Choroid plexus epithelial cell (primary cell): ENCODE data around the gene SNX19.
A peak's percentile ranks its signal among the peaks of the same experiment; 100 is the strongest.
"Not testable (repeated sequence)": the region's sequence is repeated elsewhere in the genome, so short reads cannot be mapped to it uniquely, and the experiment has no call there.

Experiments used
- DNase-seq: peaks from one replicate; pipeline ENCODE4 v3.0.0-alpha.2; 2010; ENCODE audit warnings: low read depth
- H3K4me3 ChIP-seq: 2 replicates; pipeline ENCODE4 v1.5.1; 2011; ENCODE audit warnings: low read depth, mild to moderate bottlenecking, control low read depth, low read length, moderate library complexity
- CTCF ChIP-seq: conservative IDR thresholded peaks from 2 replicates; pipeline ENCODE4 v1.5.1; 2011; ENCODE audit warnings: low read depth, mild to moderate bottlenecking, control low read depth, inconsistent platforms, low read length, moderate library complexity

SNX19 gene

GRCh38 chr11:130861283-130861682 is 55.0 kb downstream of the SNX19 start:
- TF ChIP-seq CTCF, result no peak
- no peak overlapping the region for H3K4me3 ChIP-seq
- DNase-seq, result no peak

- no peak for TF ChIP-seq CTCF
- DNase-seq, result no peak
- H3K4me3 ChIP-seq, result no peak overlapping the region
These were observed 56.4 kb downstream of the SNX19 start for GRCh38 chr11:130859886-130860285.

- DNase-seq, result no peak
- no peak for TF ChIP-seq CTCF
- H3K4me3 ChIP-seq, result no peak overlapping the region
These were observed 58.1 kb downstream of the SNX19 start for GRCh38 chr11:130858215-130858614.

GRCh38 chr11:130855707-130856106 is 60.6 kb downstream of the SNX19 start:
- H3K4me3 ChIP-seq, DNase-seq: not testable (repeated sequence)

- no peak for TF ChIP-seq CTCF
- no peak overlapping the region for H3K4me3 ChIP-seq
- DNase-seq, result no peak
These were observed 61.8 kb downstream of the SNX19 start for GRCh38 chr11:130854483-130854882.

- TF ChIP-seq CTCF, result no peak
- no peak for DNase-seq
- no peak overlapping the region for H3K4me3 ChIP-seq
These were observed 63.7 kb downstream of the SNX19 start for GRCh38 chr11:130852589-130852988.

GRCh38 chr11:130850185-130850944 is 65.9 kb downstream of the SNX19 start:
- TF ChIP-seq CTCF, result no peak
- DNase-seq, result no peak
- H3K4me3 ChIP-seq, result no peak overlapping the region

GRCh38 chr11:130849215-130849568 is 67.1 kb downstream of the SNX19 start:
- peak; percentile 25 for DNase-seq
- no peak for TF ChIP-seq CTCF
- no peak overlapping the region for H3K4me3 ChIP-seq
